ENCODE measurements around the gene RNF10. TPM values are rescaled to one million over a fixed set of nuclear protein-coding genes. Genes with fewer than 3 reads are reported as not detected.
A peak's percentile ranks its signal among the peaks of the same experiment; 100 is the strongest.

The RNF10 gene
- total and polyA plus RNA-seq, 10 donors = 101 to 428 (median 227) TPM

DNA sequence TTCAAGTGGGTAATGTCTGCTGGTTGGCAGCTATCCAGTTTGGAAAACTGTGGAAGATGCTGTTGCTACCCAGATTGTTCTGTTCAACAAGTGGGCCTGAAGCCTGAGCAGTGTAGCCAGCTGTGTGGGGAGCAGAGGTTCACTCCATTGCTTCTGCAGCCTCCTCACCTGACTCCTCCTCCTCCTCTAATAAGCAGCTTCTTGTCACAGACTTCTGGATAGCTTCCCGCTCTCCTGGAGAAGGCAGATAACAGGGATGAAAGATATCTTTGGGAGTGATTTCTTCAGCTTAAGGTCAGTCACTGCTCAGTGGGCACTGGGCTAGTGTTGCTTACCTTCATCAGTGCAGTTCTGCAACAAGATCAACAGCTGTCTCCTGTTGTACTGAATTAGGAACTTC, 45.0 kb downstream of the RNF10 start:
- DNase-seq = peak; percentile 6
- Histone ChIP-seq H3K4me3 (no peak overlapping the region), H3K27ac (no peak overlapping the region), H3K4me1 (peaks cover 9 to 58% (median 36%) of the 10 kb centered on the region in 6 donors), H3K9me3 (no peaks in the 10 kb centered on the region), H3K36me3 (peaks cover 2 to 61% (median 57%) of the 10 kb centered on the region in 6 donors), H3K27me3 (replicated peaks in 1 of 7) (peaks cover 0 to 13% (median 0%) of the 10 kb centered on the region in 7 donors)
- intact Hi-C loops (cut with DNase I; ENCODE audit: low total_unique reads) = no loop called here
- TF ChIP-seq POLR2A (IDR thresholded peaks at IDR 0.05) (no peak), POLR2AphosphoS5 (IDR thresholded peaks at IDR 0.05) (no peak)
- TF ChIP-seq, protein P1, sequence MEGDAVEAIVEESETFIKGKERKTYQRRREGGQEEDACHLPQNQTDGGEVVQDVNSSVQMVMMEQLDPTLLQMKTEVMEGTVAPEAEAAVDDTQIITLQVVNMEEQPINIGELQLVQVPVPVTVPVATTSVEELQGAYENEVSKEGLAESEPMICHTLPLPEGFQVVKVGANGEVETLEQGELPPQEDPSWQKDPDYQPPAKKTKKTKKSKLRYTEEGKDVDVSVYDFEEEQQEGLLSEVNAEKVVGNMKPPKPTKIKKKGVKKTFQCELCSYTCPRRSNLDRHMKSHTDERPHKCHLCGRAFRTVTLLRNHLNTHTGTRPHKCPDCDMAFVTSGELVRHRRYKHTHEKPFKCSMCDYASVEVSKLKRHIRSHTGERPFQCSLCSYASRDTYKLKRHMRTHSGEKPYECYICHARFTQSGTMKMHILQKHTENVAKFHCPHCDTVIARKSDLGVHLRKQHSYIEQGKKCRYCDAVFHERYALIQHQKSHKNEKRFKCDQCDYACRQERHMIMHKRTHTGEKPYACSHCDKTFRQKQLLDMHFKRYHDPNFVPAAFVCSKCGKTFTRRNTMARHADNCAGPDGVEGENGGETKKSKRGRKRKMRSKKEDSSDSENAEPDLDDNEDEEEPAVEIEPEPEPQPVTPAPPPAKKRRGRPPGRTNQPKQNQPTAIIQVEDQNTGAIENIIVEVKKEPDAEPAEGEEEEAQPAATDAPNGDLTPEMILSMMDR (IDR thresholded peaks at IDR 0.05 in 8 of 11, conservative IDR thresholded peaks at IDR 0.05 in 3 of 11) = no peak
- 87 to 100% (median 95%) methylated on average over 1 of the region's 1 CpG for WGBS, 5 donors

DNA sequence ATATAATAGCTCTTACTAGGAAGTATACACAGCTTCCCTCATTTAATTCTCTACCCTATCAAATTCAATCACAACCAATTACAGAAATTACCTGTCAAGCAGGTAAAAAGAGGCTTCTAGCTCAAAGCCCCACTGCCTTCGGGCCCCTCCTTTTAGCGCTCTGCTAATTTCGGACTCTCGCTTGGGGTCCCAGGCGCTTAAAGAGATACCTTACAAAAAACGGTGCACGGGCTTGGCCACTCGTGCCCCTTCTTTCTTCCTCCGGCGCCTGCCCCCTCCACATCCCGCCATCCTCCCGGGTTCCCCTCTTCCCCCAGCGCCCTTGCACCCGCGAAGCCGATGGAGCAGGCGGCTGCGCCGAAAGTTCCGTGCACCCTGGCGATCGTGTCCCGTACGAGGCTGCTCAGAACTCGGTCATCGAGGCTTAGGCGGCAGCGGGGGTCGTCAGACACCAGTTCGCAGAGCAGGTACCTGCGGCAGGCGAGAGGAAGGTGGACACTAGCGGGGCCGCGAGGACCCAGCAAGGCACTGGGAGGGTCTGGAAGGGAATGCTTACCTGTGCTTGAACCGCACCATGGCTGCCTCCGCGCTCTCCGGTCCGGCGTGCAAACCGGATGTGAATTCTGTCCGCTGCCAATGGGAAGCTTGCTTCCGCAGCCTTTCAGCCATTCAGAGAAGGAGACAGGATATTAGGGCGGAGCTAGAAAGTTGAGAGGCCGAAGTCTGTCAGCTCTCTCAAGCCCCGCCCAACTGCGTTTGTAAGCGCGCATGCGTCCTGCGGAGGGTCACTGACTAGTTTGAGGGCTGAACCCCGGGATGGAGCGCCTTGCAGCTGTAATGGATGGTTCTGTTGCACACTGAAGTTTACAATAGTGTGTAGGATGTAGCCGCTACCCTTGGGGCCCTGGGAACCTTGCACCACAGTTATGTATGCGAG, 46.9 kb downstream of the RNF10 start, which contains the start of gene POP5:
Gene POP5, minus strand, starts transcription at position 616 of the 937 bp plus-strand sequence. Its CDS starts 40 bp downstream, at position 576.
- 0 to 1% (median 1%) methylated on average over 41 to 56 of the region's 56 CpGs for WGBS, 5 donors
- TF ChIP-seq POLR2AphosphoS5 (IDR thresholded peaks at IDR 0.05) (peak; percentile 97 to 98 (median 97)), POLR2A (IDR thresholded peaks at IDR 0.05) (peak in 1 of 3 donors; percentile 47)
- TF ChIP-seq, protein P1 (IDR thresholded peaks at IDR 0.05 in 8 of 11, conservative IDR thresholded peaks at IDR 0.05 in 3 of 11) = peak in 2 of 11 experiments; percentile 10 to 31
- peaks cover 9 to 68% (median 44%) of the 10 kb centered on the region in 6 donors for H3K4me1 ChIP-seq
- H3K27me3 ChIP-seq (replicated peaks in 1 of 7) = peaks cover 0 to 26% (median 0%) of the 10 kb centered on the region in 7 donors
- H3K9me3 ChIP-seq = no peaks in the 10 kb centered on the region
- intact Hi-C loops (cut with DNase I; ENCODE audit: low total_unique reads) = loop anchor here (5.0 to 10.0 kb wide), 2 partner anchors 131 to 534 kb away; partner anchors contain the start of gene UNC119B
- peak; percentile 98 for DNase-seq
- peak within 1 kb of the TSS; percentile 46 to 91 (median 78) for H3K27ac ChIP-seq
- H3K36me3 ChIP-seq = peaks cover 2 to 42% (median 39%) of the 10 kb centered on the region in 6 donors
- peak within 1 kb of the TSS; percentile 69 to 98 (median 88) for H3K4me3 ChIP-seq

DNA sequence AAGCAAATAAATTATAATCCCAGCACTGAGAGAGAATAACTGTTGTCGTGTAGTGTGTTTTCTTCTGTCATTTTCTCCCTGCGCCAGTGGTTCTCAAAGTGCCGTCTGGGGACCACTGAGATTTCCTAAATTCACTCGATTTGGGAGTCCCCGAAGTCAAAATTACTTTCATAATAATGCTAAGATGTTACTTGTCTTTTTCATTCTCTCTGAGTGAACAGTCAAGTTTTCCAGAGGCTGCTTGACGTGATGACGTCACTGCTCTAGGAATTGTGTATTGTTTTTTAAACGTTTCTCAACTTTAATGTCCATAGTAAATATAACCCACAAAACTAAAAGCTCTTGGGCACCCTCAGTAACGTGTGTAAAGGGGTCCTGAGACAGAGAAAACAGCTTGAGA, 47.8 kb downstream of the RNF10 start:
- intact Hi-C loops (cut with DNase I; ENCODE audit: low total_unique reads) = loop anchor here (5.0 to 10.0 kb wide), 2 partner anchors 130 to 533 kb away; partner anchors contain the start of gene UNC119B
- Histone ChIP-seq H3K4me1 (peaks cover 9 to 58% (median 42%) of the 10 kb centered on the region in 6 donors), H3K27ac (peak overlapping the region in 6 of 8 donors; percentile 53 to 91 (median 84)), H3K27me3 (replicated peaks in 1 of 7) (peaks cover 0 to 26% (median 0%) of the 10 kb centered on the region in 7 donors), H3K4me3 (peak overlapping the region; percentile 69 to 98 (median 88)), H3K36me3 (peaks cover under 1 to 32% (median 29%) of the 10 kb centered on the region in 6 donors), H3K9me3 (no peaks in the 10 kb centered on the region)
- DNase-seq = no peak
- TF ChIP-seq POLR2AphosphoS5 (IDR thresholded peaks at IDR 0.05) (no peak), POLR2A (IDR thresholded peaks at IDR 0.05) (no peak)
- TF ChIP-seq, protein P1 (IDR thresholded peaks at IDR 0.05 in 8 of 11, conservative IDR thresholded peaks at IDR 0.05 in 3 of 11) = no peak
- WGBS, 5 donors = 23 to 45% (median 34%) methylated on average over 9 of the region's 9 CpGs
